GM12874 (cell line): Measurements from ENCODE around the gene HDAC5.

Source experiments
- TF ChIP-seq, protein P1 (sequence below): IDR thresholded peaks from 2 replicates; pipeline ENCODE4 v1.5.1; 2011; ENCODE audit warnings: low read depth, mild to moderate bottlenecking, control low read depth, low read length, moderate library complexity; ENCODE audit not compliant: insufficient read depth

HDAC5 gene

DNA sequence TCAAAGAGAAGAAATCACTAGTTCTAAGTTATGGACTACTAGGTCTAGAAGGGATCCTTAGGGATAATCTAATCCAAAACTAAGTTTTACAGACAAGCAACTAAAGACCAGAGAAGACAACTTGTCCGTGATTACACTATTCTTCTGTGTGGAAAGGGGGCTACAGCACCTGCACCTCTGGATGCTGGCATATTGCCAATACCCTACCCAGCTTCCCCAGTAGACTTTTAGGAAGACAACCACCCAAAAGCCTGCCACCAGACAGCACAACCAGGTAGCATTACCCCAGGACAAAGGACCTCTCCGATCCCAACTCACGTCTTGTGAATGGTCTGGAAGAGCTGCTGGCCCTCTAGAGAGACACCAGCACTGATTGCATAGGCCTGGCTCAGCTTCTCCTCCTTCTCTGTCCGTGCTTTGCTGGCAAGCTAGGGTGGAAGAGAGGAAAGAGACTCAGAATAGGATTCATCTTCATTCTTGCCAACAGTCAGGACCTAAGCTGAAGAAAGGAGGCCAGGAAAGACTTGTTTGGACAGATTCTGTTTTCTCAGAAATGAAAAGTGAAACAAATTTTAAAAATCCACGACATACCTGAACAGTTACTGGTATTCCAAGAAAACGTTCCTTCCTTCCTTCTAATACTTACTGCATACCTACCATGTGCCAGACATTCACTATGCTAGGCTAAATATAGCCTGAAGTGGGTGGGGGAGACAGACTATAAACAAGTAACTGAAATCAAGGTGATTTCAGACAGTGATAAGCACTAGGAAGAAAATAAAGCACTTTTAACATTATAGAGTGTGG lies 83.4 kb downstream of the HDAC5 start:
- TF ChIP-seq, protein P1, sequence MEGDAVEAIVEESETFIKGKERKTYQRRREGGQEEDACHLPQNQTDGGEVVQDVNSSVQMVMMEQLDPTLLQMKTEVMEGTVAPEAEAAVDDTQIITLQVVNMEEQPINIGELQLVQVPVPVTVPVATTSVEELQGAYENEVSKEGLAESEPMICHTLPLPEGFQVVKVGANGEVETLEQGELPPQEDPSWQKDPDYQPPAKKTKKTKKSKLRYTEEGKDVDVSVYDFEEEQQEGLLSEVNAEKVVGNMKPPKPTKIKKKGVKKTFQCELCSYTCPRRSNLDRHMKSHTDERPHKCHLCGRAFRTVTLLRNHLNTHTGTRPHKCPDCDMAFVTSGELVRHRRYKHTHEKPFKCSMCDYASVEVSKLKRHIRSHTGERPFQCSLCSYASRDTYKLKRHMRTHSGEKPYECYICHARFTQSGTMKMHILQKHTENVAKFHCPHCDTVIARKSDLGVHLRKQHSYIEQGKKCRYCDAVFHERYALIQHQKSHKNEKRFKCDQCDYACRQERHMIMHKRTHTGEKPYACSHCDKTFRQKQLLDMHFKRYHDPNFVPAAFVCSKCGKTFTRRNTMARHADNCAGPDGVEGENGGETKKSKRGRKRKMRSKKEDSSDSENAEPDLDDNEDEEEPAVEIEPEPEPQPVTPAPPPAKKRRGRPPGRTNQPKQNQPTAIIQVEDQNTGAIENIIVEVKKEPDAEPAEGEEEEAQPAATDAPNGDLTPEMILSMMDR, result no peak

DNA sequence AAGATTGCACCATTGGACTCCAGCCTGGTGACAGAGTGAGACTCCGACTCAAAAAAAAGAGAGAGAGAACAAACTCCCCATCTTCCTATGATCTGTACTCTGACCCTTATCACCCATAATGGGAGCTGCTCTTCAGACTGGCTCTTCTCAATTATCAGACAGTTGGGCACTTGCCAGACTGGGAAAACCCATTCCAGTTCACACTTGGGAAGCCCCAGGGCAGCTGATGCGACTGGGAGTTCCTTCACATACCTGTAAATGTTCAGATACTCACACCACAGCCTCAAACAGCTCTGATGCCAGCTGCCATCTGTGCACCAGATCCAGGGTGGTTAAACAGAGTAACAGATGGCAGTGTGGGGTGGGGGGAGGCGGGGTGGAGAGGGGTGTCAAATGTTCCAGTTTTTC lies 84.8 kb downstream of the HDAC5 start:
- TF ChIP-seq, protein P1, result no peak

DNA sequence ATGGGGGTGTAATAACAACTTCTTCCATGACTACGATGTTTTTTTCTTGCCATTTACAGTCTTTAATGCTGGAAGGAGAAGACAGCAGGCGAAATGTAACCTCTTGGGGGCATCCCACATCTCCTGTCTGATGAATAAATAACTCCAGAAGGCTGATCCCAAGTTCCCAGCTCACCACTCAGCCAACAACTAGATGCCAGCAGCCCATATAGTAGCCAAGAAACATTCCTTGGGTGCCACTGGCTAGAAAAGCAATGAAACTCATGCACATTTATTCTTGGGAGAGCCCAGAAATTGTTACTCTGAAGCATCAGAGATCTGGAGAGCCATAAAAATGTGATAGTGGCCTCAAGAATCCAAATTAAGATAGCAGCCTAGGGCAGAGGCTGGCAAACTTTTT lies 86.0 kb downstream of the HDAC5 start:
- TF ChIP-seq, protein P1, result no peak

DNA sequence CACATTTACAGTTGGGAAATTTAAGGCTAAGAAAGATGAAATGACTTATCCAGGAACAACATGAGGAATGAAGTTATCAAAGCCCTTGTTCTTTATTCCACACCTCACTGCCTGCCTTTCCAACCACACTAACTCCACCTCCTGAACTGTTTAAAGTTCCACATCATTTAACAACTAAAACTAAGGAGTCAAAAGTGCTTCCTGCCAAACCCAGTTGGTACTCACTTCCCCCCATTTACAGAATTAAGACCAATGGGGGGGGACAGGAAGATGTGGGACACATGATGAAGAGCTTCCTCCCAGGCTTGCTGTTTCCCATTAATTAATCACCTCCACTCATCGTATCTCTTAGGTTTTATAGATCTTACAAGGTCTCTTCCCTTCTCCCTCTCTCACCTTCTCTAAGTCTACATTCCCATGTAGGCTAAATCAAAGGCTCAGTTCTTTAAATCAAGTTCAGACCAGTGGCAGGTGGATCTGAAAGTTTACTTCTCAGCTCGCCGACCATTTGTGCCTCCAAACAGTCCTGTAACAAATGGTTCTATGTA lies 89.5 kb downstream of the HDAC5 start:
- TF ChIP-seq, protein P1, result no peak

DNA sequence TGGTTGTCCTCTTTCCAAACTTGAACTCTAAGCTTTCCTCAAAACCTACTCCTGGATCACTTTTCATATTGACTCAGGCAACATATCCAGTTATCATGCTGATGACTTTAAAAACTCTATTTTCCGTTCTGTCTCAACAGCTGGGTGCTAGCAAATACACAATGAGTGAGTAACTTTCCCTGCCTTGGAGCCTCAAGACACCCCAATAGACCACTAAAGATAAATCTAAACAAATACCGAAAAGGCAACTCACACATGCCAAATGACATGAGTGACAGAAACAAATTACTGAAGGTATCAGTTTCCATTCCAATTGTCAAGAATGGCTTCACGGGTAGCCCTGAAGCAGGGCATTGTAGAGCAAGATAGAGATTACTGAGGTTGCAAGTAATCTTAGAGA lies 93.0 kb downstream of the HDAC5 start:
- TF ChIP-seq, protein P1, result no peak

DNA sequence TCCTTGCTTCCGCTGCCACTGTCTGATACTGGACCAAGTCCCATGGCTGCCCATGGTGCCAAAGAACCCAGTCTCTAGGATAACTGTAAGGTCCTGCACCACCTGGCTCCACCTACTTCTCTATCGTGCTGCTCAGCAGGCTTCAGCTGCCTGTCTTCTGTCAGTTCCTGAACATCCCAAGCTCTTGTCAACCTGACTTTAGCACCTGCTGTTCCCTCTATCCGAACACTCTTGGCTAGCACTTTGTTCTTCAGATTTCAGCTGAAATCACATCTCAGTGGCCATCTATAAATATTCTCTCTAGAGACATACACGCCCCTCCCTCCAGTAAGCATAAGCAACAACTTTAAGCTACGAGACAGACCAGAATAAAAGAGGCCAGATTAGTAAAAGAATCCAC lies 93.7 kb downstream of the HDAC5 start:
- TF ChIP-seq, protein P1, result no peak
